ENCODE data around the gene KHDRBS2.

Gene KHDRBS2

DNA sequence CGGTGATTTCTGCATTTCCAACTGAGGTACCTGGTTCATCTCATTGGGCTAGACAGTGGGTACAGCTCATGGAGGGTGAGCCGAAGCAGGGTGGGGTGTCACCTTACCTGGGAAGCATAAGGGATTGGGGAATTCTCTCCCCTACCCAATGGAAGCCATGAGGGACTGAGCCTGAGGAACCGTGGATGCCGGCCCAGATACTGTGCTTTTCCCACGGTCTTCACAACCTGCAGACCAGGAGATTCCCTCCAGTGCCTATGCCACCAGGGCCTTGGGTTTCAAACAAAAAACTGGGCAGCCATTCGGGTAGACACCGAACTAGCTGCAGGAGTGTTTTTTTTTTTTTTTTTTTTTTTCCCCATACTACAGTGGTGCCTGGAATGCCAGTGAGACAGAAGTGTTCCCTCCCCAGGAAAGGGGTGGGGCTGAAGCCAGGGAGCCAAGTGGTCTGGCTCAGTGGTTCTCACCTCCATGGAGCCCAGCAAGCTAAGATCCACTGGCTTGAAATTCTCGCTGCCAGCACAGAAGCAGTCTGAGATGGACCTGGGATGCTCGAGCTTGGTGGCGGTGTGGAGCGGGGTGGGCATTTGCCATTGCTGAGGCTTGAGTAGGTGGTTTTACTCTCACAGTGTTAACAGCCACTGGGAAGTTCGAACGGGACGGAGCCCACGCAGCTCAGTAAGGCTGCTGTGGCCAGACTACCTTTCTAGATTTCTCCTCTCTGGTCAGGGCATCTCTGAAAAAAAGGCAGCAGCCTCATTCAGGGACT, 416.2 kb downstream of the KHDRBS2 start:
- H4K20me1 ChIP-seq (ENCODE audit: insufficient read depth, low read length, poor library complexity, severe bottlenecking), result no peaks in the 10 kb centered on the region
- H2AFZ ChIP-seq (ENCODE audit: low read length), result no peak overlapping the region
- H3F3A ChIP-seq (ENCODE audit: low read depth), result no peaks in the 10 kb centered on the region
- H3K36me3 ChIP-seq (ENCODE audit: insufficient read depth, low read length), result no peaks in the 10 kb centered on the region
- H3K9ac ChIP-seq (ENCODE audit: low read depth, low read length, poor library complexity, severe bottlenecking), result no peak overlapping the region
- no peaks in the 10 kb centered on the region for H3K4me1 ChIP-seq (ENCODE audit: insufficient read depth, low read length, poor library complexity, severe bottlenecking)
- H3K27me3 ChIP-seq (ENCODE audit: insufficient read depth, low read length, poor library complexity, severe bottlenecking), result no peaks in the 10 kb centered on the region
- H3K9me3 ChIP-seq (ENCODE audit: insufficient read depth, low read depth, low read length), result no peaks in the 10 kb centered on the region
- H3K4me3 ChIP-seq (ENCODE audit: low read length, poor library complexity, severe bottlenecking), result no peak overlapping the region
- TF ChIP-seq EZH2phosphoT487 (IDR thresholded peaks at IDR 0.05; ENCODE audit: borderline replicate concordance), result no peak
- TF ChIP-seq CTCF (conservative IDR thresholded peaks at IDR 0.05; ENCODE audit: low read length), result no peak
- no peaks in the 10 kb centered on the region for H3K9me2 ChIP-seq (replicated peaks; ENCODE audit: low read depth, low read length)
- no peaks in the 10 kb centered on the region for H3K79me2 ChIP-seq (ENCODE audit: insufficient read depth, low read length)
- no peak overlapping the region for H3K4me2 ChIP-seq (ENCODE audit: low read depth, low read length, poor library complexity, severe bottlenecking)

- H3K9ac ChIP-seq (ENCODE audit: low read depth, low read length, poor library complexity, severe bottlenecking), result no peak overlapping the region
- no peaks in the 10 kb centered on the region for H3K4me1 ChIP-seq (ENCODE audit: insufficient read depth, low read length, poor library complexity, severe bottlenecking)
- no peaks in the 10 kb centered on the region for H3K27me3 ChIP-seq (ENCODE audit: insufficient read depth, low read length, poor library complexity, severe bottlenecking)
- TF ChIP-seq EZH2phosphoT487 (IDR thresholded peaks at IDR 0.05; ENCODE audit: borderline replicate concordance) (no peak), CTCF (conservative IDR thresholded peaks at IDR 0.05; ENCODE audit: low read length) (no peak)
- H3K36me3 ChIP-seq (ENCODE audit: insufficient read depth, low read length), result no peaks in the 10 kb centered on the region
- no peaks in the 10 kb centered on the region for H3K79me2 ChIP-seq (ENCODE audit: insufficient read depth, low read length)
- no peaks in the 10 kb centered on the region for H3K9me2 ChIP-seq (replicated peaks; ENCODE audit: low read depth, low read length)
- no peak overlapping the region for H3K4me2 ChIP-seq (ENCODE audit: low read depth, low read length, poor library complexity, severe bottlenecking)
- H3K4me3 ChIP-seq (ENCODE audit: low read length, poor library complexity, severe bottlenecking), result no peak overlapping the region
- no peaks in the 10 kb centered on the region for H3K9me3 ChIP-seq (ENCODE audit: insufficient read depth, low read depth, low read length)
- H4K20me1 ChIP-seq (ENCODE audit: insufficient read depth, low read length, poor library complexity, severe bottlenecking), result no peaks in the 10 kb centered on the region
- no peaks in the 10 kb centered on the region for H3F3A ChIP-seq (ENCODE audit: low read depth)
- H2AFZ ChIP-seq (ENCODE audit: low read length), result no peak overlapping the region
These were observed 417.4 kb downstream of the KHDRBS2 start for GRCh38 chr6:61868507-61869080.

DNA sequence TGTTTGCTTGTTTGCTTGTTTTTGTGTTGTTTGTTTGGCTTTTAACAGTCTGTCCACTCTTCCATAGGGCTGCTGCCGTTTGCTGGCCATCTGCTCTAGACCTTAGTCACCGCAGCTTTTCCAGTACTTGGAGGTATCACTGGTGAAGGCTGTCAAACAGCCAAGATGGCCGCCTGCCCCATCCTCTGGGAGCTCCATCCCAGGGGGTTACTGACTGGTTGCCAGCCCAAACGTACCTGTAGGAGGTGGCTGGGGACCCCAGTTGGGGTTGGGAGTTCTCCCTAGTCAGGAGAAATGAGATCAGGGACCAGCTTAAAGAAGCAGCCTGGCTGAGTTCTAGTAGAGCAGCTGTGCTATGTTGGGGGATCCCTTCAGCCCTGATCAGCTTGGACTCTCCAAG, 418.4 kb downstream of the KHDRBS2 start:
- Histone ChIP-seq H3K4me3 (ENCODE audit: low read length, poor library complexity, severe bottlenecking) (no peak overlapping the region), H3K36me3 (ENCODE audit: insufficient read depth, low read length) (no peaks in the 10 kb centered on the region), H3K79me2 (ENCODE audit: insufficient read depth, low read length) (no peaks in the 10 kb centered on the region), H3K9me2 (replicated peaks; ENCODE audit: low read depth, low read length) (no peaks in the 10 kb centered on the region), H3F3A (ENCODE audit: low read depth) (no peaks in the 10 kb centered on the region), H3K27me3 (ENCODE audit: insufficient read depth, low read length, poor library complexity, severe bottlenecking) (no peaks in the 10 kb centered on the region), H2AFZ (ENCODE audit: low read length) (no peak overlapping the region), H4K20me1 (ENCODE audit: insufficient read depth, low read length, poor library complexity, severe bottlenecking) (no peaks in the 10 kb centered on the region), H3K4me2 (ENCODE audit: low read depth, low read length, poor library complexity, severe bottlenecking) (no peak overlapping the region), H3K4me1 (ENCODE audit: insufficient read depth, low read length, poor library complexity, severe bottlenecking) (no peaks in the 10 kb centered on the region), H3K9me3 (ENCODE audit: insufficient read depth, low read depth, low read length) (no peaks in the 10 kb centered on the region), H3K9ac (ENCODE audit: low read depth, low read length, poor library complexity, severe bottlenecking) (no peak overlapping the region)
- TF ChIP-seq CTCF (conservative IDR thresholded peaks at IDR 0.05; ENCODE audit: low read length) (no peak), EZH2phosphoT487 (IDR thresholded peaks at IDR 0.05; ENCODE audit: borderline replicate concordance) (no peak)
